Activated naive CD4-positive, alpha-beta T cell (primary cell): ENCODE measurements around the gene DNAJC28.
A peak's percentile ranks its signal among the peaks of the same experiment; 100 is the strongest.
"Not testable (repeated sequence)": the region's sequence is repeated elsewhere in the genome, so short reads cannot be mapped to it uniquely, and the experiment has no call there.

Experiments
- DNase-seq, 4 experiments: peaks; one replicate each; lab custom pipeline; 2025; lab: John Stamatoyannopoulos, UW

The DNAJC28 gene, protein sequence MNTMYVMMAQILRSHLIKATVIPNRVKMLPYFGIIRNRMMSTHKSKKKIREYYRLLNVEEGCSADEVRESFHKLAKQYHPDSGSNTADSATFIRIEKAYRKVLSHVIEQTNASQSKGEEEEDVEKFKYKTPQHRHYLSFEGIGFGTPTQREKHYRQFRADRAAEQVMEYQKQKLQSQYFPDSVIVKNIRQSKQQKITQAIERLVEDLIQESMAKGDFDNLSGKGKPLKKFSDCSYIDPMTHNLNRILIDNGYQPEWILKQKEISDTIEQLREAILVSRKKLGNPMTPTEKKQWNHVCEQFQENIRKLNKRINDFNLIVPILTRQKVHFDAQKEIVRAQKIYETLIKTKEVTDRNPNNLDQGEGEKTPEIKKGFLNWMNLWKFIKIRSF

DNA sequence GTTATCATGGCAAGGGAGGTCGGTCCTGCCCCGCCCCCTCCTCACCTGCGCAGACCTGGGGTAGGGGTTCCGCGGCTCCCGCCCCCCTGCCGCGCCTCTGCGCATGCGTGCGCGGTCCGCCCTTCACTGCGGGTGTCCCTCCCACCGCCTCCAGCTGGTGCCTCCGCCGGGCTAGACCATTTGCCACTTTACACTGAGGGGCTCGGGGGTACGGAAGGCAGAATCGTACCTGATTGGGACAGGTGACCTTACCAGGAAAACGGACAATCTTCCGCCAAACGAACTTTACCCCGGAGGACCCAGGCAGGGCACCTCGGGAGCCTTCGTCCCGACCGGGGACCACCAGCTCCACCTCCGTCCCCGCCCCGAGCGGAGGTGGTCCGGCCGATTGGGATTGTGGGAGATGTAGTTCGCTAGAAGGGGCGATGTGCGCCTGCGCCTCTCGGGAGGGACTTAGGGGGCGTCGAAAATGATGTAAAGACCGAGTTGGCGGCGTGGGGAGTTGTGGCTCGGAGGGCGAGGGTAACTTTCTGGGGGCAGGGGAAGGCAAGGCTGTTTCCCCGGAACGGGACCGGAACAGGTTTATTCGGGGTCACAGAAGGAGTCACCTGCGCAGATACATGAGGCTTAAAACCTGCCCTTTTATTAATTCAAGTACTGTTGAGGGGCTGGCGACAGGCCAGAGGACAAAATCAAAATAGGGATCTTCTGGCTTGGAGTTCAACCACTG, at the start of gene DNAJC28:
Gene DNAJC28 (minus strand): TSS at position 344 of the 730 bp plus-strand sequence. CDS start 2,323 bp downstream, outside the sequence.
- DNase-seq: peak; percentile 75 to 91 (median 86)

DNA sequence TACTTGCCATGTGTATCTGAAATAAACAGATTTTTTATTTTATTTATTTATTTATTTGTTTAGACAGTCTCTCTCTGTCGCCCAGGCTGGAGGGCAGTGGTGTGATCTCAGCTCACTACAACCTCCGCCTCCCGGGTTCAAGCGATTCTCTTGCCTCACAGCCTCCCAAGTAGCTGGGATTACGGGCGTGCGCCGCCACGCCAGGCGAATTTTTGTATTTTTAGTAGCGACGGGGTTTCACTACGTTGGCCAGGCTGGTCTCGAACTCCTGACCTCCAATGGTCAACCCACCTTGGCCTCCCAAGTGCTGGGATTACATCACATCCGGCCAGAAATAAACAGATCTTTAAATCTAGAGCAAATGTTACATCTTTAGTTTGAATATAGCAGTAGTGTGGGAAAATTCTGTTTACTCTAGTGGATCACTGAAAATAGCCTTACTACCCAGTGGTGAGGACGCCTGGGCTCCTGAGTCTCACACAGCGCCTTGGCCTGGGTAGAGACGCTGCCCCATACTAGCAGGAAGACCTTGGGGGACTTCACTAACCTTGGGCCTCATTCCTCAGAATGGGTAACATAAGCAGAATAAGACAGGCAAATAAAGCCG, 49.7 kb upstream of the DNAJC28 start:
- DNase-seq: no peak

DNA sequence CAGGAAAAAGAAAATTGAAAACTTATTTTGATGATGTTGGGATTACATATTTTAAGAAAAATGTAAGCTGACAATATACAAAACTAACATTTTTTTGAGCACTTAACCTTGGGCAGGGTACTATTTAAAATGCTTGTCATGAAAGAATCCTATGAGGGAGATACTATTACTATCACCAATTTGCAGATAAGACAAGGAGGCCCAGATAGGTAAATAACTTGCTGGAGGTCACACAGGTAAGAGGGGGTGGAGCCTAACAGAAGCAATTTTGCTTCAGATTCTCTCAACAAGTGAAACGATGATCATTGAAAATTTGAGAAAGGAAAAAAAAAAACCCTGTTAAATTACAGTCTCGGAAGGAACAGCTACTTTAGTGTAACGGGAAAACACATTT, 49.2 kb upstream of the DNAJC28 start:
- no peak for DNase-seq

GRCh38 chr21:33539616-33540015, 48.1 kb upstream of the DNAJC28 start:
- no peak for DNase-seq

DNA sequence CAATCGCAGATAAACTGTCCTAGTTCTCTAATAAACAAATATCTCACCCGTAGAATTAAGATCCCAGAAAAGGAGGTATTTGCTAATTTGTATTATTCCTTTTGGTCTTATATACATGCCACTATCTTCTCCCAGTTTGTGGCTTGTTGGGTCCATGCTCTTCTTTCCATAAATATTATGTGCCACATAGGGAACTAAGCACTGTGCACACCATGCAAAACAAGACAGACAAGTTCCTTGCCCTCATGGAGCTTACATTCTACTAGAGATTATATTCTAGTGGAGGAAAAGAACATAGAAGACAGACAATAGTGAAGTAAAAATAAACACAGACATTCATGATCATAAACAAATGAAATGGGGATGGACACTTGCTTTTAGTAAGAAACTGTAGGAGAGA, 45.7 kb upstream of the DNAJC28 start:
- no peak for DNase-seq

DNA sequence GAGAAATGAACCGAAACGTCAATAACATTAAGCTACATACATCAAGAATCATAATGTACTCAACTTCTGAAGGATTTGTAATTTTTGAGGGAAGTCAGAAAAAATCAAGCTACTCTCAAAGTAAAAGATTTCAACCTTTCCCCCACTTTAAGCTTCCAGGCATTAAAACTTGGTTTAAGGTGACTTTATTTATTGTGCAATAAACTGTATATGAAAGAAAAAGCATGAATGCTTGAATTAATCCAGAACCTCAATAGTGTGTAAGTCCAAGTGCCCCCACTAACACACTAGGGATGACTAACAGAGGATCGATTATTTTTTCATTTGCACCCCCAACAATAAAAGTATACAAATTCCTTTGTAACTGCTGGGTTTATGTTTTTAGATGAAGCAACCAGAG, 39.5 kb upstream of the DNAJC28 start:
- no peak for DNase-seq

GRCh38 chr21:33522953-33523349, 31.4 kb upstream of the DNAJC28 start:
- no peak for DNase-seq

- no peak for DNase-seq
Measured at GRCh38 chr21:33522297-33522952, 30.9 kb upstream of the DNAJC28 start.

DNA sequence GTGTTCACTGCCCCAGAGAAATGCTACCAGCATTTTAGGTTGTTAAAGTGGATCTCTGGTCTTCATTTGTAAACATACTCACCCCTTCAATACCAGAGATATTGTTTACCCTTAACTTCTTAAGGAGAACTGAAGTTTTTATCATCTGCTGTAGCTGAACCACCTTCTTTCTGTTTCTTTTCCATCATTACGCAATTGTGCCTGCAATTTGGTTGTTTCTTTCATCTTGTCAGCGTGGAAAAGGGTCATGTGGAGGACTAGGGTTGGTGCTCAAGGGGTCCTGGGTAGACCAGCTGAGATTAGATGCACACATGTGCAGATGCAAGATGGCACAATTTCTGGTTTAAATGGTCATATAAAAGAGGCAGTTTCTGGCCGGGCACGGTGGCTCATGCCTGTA, 27.4 kb upstream of the DNAJC28 start:
- no peak for DNase-seq

DNA sequence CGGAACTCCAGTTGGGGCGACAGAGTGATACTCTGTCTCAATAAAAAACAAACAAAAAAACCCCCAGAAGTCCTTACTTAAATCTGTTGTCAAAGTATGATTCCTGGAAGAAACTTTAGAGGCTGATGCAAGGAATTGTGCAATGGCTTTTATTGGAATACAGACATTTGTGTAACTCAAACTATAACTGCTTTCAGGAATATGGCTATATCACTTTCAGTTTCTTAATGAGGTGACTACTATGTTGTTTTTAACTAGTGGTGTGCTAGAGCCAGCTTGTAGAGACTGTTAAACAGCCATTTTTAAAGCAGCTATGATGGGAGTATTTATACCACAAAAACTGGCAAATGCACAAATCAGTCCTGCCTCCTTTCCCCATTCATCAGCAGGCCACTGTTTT, 22.7 kb upstream of the DNAJC28 start:
- no peak for DNase-seq

GRCh38 chr21:33512481-33512880, 21.0 kb upstream of the DNAJC28 start:
- no peak for DNase-seq

DNA sequence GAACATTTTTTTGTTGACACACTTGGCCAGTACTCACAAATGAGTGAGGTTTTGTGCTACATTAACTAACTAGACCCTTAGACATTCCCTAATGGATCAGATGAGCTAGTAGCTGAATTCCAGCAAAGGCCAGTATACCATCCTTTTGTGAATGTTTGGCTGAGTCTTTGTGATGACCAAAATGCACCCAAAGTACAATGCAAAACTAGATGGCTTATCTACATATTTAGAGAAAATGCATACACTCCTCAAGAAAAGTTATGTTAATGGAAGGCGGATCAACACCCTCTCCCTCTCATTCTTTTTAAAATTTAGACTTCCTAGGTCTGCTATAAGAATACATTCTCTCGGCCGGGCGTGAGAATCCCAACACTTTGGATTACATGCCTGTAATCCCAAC, 20.1 kb upstream of the DNAJC28 start:
- no peak for DNase-seq

DNA sequence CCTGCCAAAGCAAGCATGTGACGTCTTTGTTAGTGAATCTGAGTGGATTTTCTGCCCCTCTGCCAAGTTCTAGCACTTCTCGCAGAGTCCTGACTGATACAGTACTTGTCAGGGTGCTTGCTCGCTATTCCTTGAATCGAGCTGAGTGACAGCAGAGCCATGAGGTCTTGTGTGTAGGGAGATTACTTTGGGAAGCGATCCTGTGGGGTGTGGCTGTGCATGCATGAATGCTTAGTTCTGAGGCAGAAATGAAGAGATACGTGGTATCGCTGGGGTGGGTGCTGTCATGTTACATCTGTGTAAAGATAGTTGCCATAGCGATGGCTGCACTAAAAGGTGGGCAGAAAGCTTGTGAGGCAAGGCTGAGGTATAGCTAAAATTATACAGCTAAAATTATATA, 19.3 kb upstream of the DNAJC28 start:
- no peak for DNase-seq

- not testable (repeated sequence) for DNase-seq
Measured at GRCh38 chr21:33507003-33507402, 15.5 kb upstream of the DNAJC28 start.

GRCh38 chr21:33505833-33506232, 14.3 kb upstream of the DNAJC28 start:
- no peak for DNase-seq

GRCh38 chr21:33496345-33496744, 4.8 kb upstream of the DNAJC28 start:
- DNase-seq: no peak

- no peak for DNase-seq
Measured at GRCh38 chr21:33495743-33496142, 4.2 kb upstream of the DNAJC28 start.

DNA sequence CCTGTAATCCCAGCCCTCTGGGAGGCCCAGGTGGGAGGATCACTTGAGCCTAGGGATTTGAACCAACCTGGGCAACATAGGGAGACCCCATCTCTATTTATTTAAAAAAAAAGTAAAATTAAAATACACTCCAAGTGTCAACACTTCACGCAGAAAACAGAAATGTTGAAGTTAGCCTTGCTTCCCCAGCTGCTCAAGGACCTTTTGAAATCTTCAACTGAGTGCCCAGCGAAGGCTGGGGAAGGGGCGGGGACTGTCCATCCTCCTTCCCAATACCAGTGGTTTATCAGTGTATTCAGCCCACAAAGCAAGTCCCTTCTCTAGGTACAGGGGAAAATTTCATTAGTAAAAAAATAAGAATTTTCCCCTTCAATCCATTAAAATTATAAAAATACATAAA, 2.2 kb upstream of the DNAJC28 start:
- DNase-seq: no peak

GRCh38 chr21:33492571-33492970, 1.1 kb upstream of the DNAJC28 start:
- no peak for DNase-seq

- no peak for DNase-seq
Measured at GRCh38 chr21:33490991-33491372, 534 bp downstream of the DNAJC28 start.

GRCh38 chr21:33488936-33489335, 2.6 kb downstream of the DNAJC28 start:
- DNase-seq: no peak

DNA sequence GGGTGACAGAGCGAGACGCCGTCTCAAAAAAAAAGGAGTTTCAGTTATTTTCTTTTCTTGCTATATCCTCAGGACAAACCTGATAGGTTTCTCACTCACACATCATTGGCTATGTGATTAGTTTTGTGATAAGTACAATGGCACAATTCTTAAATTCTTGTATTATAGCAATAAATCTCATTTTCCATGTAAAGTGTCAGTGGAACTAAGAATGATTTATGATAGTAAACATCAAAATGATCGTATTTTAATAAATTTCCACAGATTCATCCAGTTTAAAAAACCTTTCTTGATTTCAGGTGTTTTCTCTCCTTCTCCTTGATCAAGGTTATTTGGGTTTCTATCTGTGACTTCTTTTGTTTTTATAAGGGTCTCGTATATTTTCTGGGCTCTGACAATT, 3.5 kb downstream of the DNAJC28 start:
- no peak for DNase-seq
